PC-9 (cell line): ENCODE results near the gene PNMA1. TPM values are rescaled to one million over a fixed set of nuclear protein-coding genes. Genes with fewer than 3 reads are reported as not detected.
A peak's percentile ranks its signal among the peaks of the same experiment; 100 is the strongest.

ENCODE experiments used
- BruUV-seq: library from RNA; stranded (reverse); fragments of 400-500 nt; replicated peaks from 2 replicates; lab custom pipeline; 2021; lab: Mats Ljungman, UMichigan
- CTCF ChIA-PET: fragments of 300-600 bp; sonication (Branson Sonifier 250); formaldehyde crosslinking; loops from one replicate; lab custom pipeline; 2022; ENCODE audit warnings: antibody characterized with exemption; lab: Charles Lee
- POLR2A ChIA-PET: fragments of 300-600 bp; sonication (Branson Sonifier 250); formaldehyde crosslinking; loops from one replicate; lab custom pipeline; 2022; ENCODE audit warnings: antibody characterized with exemption; ENCODE audit not compliant: unreplicated experiment; lab: Charles Lee
- DNase-seq, 2 experiments: peaks; one replicate each; pipeline versions ENCODE4 v3.0.0 to v3.0.0-alpha.2; 2015 to 2022; ENCODE audit warnings: mixed read lengths in 1 of 2
- H2AFZ ChIP-seq: fragments of 200-600 bp; sonication (generic); 2 replicates; pipeline ENCODE4 v1.8.1; 2017; ENCODE audit warnings: antibody characterized with exemption
- H3F3A ChIP-seq: fragments of 200-600 bp; sonication (generic); 2 replicates; pipeline ENCODE4 v1.8.1; 2017; ENCODE audit warnings: antibody characterized with exemption, mild to moderate bottlenecking, low read depth; ENCODE audit not compliant: insufficient read depth
- H3K27ac ChIP-seq: fragments of 200-600 bp; sonication (generic); 2 replicates; pipeline ENCODE4 v1.6.1; 2016; ENCODE audit warnings: mixed run types
- H3K27me3 ChIP-seq: fragments of 200-600 bp; sonication (generic); 2 replicates; pipeline ENCODE4 v1.6.1; 2016; ENCODE audit warnings: low read depth, mixed run types; ENCODE audit not compliant: insufficient read depth
- H3K36me3 ChIP-seq: fragments of 200-600 bp; sonication (generic); 2 replicates; pipeline ENCODE4 v1.6.1; 2016; ENCODE audit warnings: low read depth, mixed run types
- H3K4me1 ChIP-seq: fragments of 200-600 bp; sonication (generic); replicated peaks from 2 replicates; pipeline ENCODE4 v1.6.1; 2016; ENCODE audit warnings: mixed run types; ENCODE audit not compliant: insufficient read depth
- H3K4me2 ChIP-seq: fragments of 200-600 bp; sonication (generic); 2 replicates; pipeline ENCODE4 v1.6.1; 2017; ENCODE audit warnings: mixed run types
- H3K4me3 ChIP-seq: fragments of 200-600 bp; sonication (generic); 2 replicates; pipeline ENCODE4 v1.6.1; 2016; ENCODE audit warnings: mixed run types
- H3K79me2 ChIP-seq: fragments of 200-600 bp; sonication (generic); 2 replicates; pipeline ENCODE4 v1.6.1; 2017; ENCODE audit warnings: low read depth, mixed run types
- H3K9me2 ChIP-seq: fragments of 200-600 bp; sonication (generic); 2 replicates; pipeline ENCODE4 v1.8.1; 2017; ENCODE audit warnings: mild to moderate bottlenecking; ENCODE audit not compliant: insufficient read depth
- H3K9me3 ChIP-seq: fragments of 200-600 bp; sonication (generic); 2 replicates; pipeline ENCODE4 v1.8.1; 2016; ENCODE audit warnings: low read depth; ENCODE audit not compliant: insufficient read depth
- H4K20me1 ChIP-seq: fragments of 200-600 bp; sonication (generic); 2 replicates; pipeline ENCODE4 v1.8.1; 2017; ENCODE audit not compliant: insufficient read depth
- EZH2 ChIP-seq: fragments of 200-600 bp; sonication (generic); IDR thresholded peaks from 2 replicates; pipeline ENCODE4 v1.8.0; 2017; ENCODE audit warnings: antibody characterized with exemption, low read depth
- intact Hi-C: fragments of 100-400 bp; cut with micrococcal nuclease; formaldehyde crosslinking; loops from one replicate; pipeline ENCODE4 v1.10.0; 2022; ENCODE audit not compliant: unreplicated experiment
- total RNA-seq: library from RNA; stranded (reverse); gene quantifications from 2 replicates; pipeline ENCODE4 v1.2.3, GENCODE V29; 2021
- TF ChIP-seq, protein P1 (sequence below): fragments of 200-600 bp; sonication (generic); conservative IDR thresholded peaks from 2 replicates; pipeline ENCODE4 v1.6.1; 2017; ENCODE audit warnings: mixed run types, antibody characterized with exemption, mild to moderate bottlenecking, moderate library complexity

The PNMA1 gene
- total RNA-seq, 1 experiment from 2014 or later, result 13.6 TPM

DNA sequence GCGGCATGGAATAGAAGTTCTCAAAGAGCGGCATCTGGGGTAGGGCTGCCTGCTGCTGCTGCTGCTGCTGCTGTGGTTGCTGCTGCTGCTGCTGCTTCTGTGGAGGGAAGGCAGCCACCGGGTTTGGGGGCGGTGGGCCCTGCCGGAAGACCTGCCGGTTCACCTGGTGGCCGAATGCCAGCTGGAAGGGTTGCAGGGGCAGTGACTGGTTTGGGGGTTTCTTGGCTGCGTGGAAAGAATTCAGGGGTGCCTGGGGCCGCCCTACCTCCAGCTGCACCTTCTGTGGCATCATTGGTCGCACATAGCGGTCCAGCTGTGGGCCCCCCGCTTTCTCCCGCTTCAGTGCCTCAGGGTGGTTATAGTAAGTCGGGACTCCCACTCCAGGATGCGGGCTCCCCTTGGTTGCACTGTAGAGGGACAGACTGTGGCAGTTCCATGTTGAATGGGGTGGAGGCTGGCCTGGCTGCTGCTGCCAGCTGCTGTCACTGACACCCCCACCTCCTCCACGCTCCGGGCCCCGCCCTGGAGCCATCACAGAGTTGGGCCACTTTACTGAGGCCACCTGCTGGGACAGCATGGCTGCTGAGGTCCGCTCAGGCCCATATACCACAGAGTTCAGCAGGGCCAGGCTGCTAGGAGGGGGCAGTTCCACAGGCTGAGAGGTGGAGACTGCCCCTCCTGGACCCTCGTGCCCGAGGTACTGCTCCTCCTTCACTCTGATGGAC is 25.2 kb upstream of the PNMA1 start:
- DNase-seq, result no peak
- Histone ChIP-seq H3K9me3 (no peaks in the 10 kb centered on the region), H3K27ac (no peak overlapping the region), H3K79me2 (peaks cover 76% of the 10 kb centered on the region), H3K4me3 (no peak overlapping the region), H3K27me3 (no peaks in the 10 kb centered on the region), H2AFZ (no peak overlapping the region), H3K9me2 (no peaks in the 10 kb centered on the region), H3K36me3 (no peaks in the 10 kb centered on the region), H3K4me2 (no peak overlapping the region), H3K4me1 (peaks cover 50% of the 10 kb centered on the region), H3F3A (peaks cover 36% of the 10 kb centered on the region), H4K20me1 (0 out of 2 replicates have a peak, but pooled peaks cover 7% of the 10 kb centered on the region)
- BruUV-seq, result no TSS peak
- ChIA-PET CTCF (interaction anchor here (0.5 kb wide), 1 partner anchor 160 kb away, joined by 19 read pairs; no protein-coding TSS in a partner anchor), POLR2A (interaction anchor here (0.6 kb wide), 1 partner anchor 9 kb away, joined by 3 read pairs; no protein-coding TSS in a partner anchor)
- TF ChIP-seq, protein P1, sequence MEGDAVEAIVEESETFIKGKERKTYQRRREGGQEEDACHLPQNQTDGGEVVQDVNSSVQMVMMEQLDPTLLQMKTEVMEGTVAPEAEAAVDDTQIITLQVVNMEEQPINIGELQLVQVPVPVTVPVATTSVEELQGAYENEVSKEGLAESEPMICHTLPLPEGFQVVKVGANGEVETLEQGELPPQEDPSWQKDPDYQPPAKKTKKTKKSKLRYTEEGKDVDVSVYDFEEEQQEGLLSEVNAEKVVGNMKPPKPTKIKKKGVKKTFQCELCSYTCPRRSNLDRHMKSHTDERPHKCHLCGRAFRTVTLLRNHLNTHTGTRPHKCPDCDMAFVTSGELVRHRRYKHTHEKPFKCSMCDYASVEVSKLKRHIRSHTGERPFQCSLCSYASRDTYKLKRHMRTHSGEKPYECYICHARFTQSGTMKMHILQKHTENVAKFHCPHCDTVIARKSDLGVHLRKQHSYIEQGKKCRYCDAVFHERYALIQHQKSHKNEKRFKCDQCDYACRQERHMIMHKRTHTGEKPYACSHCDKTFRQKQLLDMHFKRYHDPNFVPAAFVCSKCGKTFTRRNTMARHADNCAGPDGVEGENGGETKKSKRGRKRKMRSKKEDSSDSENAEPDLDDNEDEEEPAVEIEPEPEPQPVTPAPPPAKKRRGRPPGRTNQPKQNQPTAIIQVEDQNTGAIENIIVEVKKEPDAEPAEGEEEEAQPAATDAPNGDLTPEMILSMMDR, result no peak
- no peak for TF ChIP-seq EZH2
- intact Hi-C loops, result no loop called here

DNA sequence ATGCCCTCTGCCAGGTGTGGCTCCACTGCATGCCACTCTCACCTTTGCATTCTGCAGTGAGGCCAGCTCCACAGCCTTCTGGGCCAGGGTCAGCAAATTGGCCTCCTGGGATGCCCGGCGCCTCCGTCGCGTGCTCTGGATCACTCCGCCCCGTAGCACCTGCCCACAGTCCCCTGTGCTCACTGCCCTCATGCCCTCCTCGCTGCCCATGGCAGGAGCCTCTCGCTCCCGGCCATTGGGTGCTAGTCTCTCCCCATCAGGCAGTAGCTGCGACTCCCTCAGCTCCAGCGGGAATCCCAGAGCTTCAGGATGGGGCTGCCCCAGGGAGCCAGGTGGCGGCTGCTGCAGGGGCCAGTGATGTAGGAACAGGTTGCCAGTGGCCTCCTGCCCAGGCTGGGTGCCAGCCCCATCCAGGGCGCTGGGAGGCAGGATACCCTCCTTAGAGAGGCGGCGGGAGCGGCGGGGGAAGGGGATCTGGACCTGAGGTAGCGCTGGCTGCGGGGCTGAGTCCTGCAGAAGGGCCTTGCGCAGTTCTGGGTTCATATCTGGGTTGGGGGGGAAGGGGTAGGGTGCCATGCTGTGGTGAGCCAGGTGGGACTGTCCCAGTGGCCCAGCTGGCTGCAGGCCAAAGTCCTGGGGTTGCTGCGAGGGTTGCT is 24.5 kb upstream of the PNMA1 start:
- Histone ChIP-seq H3K9me3 (no peaks in the 10 kb centered on the region), H3K27me3 (no peaks in the 10 kb centered on the region), H2AFZ (no peak overlapping the region), H3K9me2 (no peaks in the 10 kb centered on the region), H3K4me2 (no peak overlapping the region), H3K27ac (no peak overlapping the region), H3K36me3 (no peaks in the 10 kb centered on the region), H3K4me1 (peaks cover 44% of the 10 kb centered on the region), H3F3A (peaks cover 34% of the 10 kb centered on the region), H3K79me2 (peaks cover 71% of the 10 kb centered on the region), H3K4me3 (no peak overlapping the region), H4K20me1 (0 out of 2 replicates have a peak, but pooled peaks cover 6% of the 10 kb centered on the region)
- ChIA-PET CTCF (no interaction called here), POLR2A (interaction anchor here (0.6 kb wide), 1 partner anchor 8 kb away, joined by 3 read pairs; no protein-coding TSS in a partner anchor)
- intact Hi-C loops, result no loop called here
- no TSS peak for BruUV-seq
- peak in 1 of 2 experiments; percentile 10 for DNase-seq
- TF ChIP-seq, protein P1, result no peak
- no peak for TF ChIP-seq EZH2

DNA sequence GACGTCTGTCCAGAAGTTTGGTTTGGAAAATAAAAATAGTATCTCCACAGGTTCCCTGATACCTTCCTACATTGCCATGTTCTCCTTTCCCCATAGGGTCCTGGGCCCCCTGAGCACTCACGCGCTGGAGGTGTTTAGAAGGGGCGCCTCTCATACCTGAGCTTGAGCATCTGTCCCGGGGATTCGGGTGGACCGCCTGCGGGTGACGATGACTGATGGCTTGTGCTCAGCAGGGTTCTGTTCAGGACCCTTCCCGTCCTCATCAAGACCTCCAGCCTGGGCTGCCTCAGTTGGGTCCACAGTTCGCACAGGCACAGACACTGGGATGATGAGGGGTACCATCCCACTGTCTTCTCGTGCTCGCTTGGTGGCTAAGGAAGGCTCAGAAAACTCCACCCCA is 22.7 kb upstream of the PNMA1 start:
- peaks cover 59% of the 10 kb centered on the region for H3K79me2 ChIP-seq
- H2AFZ ChIP-seq, result no peak overlapping the region
- TF ChIP-seq, protein P1, result no peak
- no peak for TF ChIP-seq EZH2
- no peaks in the 10 kb centered on the region for H3K9me2 ChIP-seq
- intact Hi-C loops, result no loop called here
- H3F3A ChIP-seq, result peaks cover 20% of the 10 kb centered on the region
- no peaks in the 10 kb centered on the region for H3K36me3 ChIP-seq
- no peaks in the 10 kb centered on the region for H3K9me3 ChIP-seq
- 0 out of 2 replicates have a peak, but pooled peaks cover 6% of the 10 kb centered on the region for H4K20me1 ChIP-seq
- peaks cover 26% of the 10 kb centered on the region for H3K4me1 ChIP-seq
- no peaks in the 10 kb centered on the region for H3K27me3 ChIP-seq
- BruUV-seq, result no TSS peak
- no peak overlapping the region for H3K4me2 ChIP-seq
- no peak overlapping the region for H3K4me3 ChIP-seq
- POLR2A ChIA-PET, result no interaction called here
- no peak overlapping the region for H3K27ac ChIP-seq
- DNase-seq, result peak in 1 of 2 experiments; percentile 9
- CTCF ChIA-PET, result no interaction called here
